HG03039 (cell line): Measurements from ENCODE around the gene B3GALT6.
"Not testable (repeated sequence)": the region's sequence is repeated elsewhere in the genome, so short reads cannot be mapped to it uniquely, and the experiment has no call there.

Experiments used
- ATAC-seq: cut with Tn5 transposase; IDR thresholded peaks from one replicate; pipeline ENCODE4 v1.9.1; 2021; ENCODE audit warnings: mild to moderate bottlenecking, moderate library complexity; ENCODE audit not compliant: unreplicated experiment

Gene B3GALT6

GRCh38 chr1:1242461-1243265 is 10.6 kb downstream of the B3GALT6 start:
- no peak for ATAC-seq

GRCh38 chr1:1243266-1243660 is 11.2 kb downstream of the B3GALT6 start:
- no peak for ATAC-seq

- ATAC-seq: no peak
Measured at GRCh38 chr1:1243807-1244191, 11.8 kb downstream of the B3GALT6 start.

- no peak for ATAC-seq
Measured at GRCh38 chr1:1244192-1244811, 12.3 kb downstream of the B3GALT6 start.

GRCh38 chr1:1245178-1245816 is 13.3 kb downstream of the B3GALT6 start:
- ATAC-seq: no peak

GRCh38 chr1:1245817-1246576 is 14.0 kb downstream of the B3GALT6 start:
- no peak for ATAC-seq

GRCh38 chr1:1246577-1247340 is 14.7 kb downstream of the B3GALT6 start, which contains the start of gene C1QTNF12:
C1QTNF12 (minus strand) TSS chr1:1246722; CDS start chr1:1246690, 32 bp downstream.
- ATAC-seq: no peak

GRCh38 chr1:1247341-1247913 is 15.4 kb downstream of the B3GALT6 start:
- ATAC-seq: no peak

GRCh38 chr1:1248009-1248913 is 16.2 kb downstream of the B3GALT6 start:
- not testable (repeated sequence) for ATAC-seq

GRCh38 chr1:1250786-1251284 is 18.8 kb downstream of the B3GALT6 start:
- no peak for ATAC-seq

GRCh38 chr1:1253314-1253713 is 21.3 kb downstream of the B3GALT6 start:
- no peak for ATAC-seq

GRCh38 chr1:1253972-1254666 is 22.1 kb downstream of the B3GALT6 start:
- no peak for ATAC-seq

GRCh38 chr1:1254667-1254998 is 22.6 kb downstream of the B3GALT6 start:
- no peak for ATAC-seq

- no peak for ATAC-seq
Measured at GRCh38 chr1:1255078-1255477, 23.0 kb downstream of the B3GALT6 start.

GRCh38 chr1:1255611-1256010 is 23.6 kb downstream of the B3GALT6 start:
- ATAC-seq: no peak

GRCh38 chr1:1256956-1257871 is 25.2 kb downstream of the B3GALT6 start:
- ATAC-seq: no peak

- no peak for ATAC-seq
Measured at GRCh38 chr1:1259119-1259488, 27.1 kb downstream of the B3GALT6 start.
